SK-N-MC (cell line): ENCODE data around the gene LONP2.

Experiments used
- EZH2 ChIP-seq: fragments of 200-600 bp; sonication (generic); IDR thresholded peaks from one replicate; pipeline ENCODE4 v1.6.1; 2017; ENCODE audit warnings: antibody characterized with exemption
- FOXP2 ChIP-seq: optimal IDR thresholded peaks from 2 replicates; pipeline ENCODE3; 2011; ENCODE audit warnings: mild to moderate bottlenecking, moderate library complexity; ENCODE audit not compliant: insufficient read depth; ENCODE audit errors: extremely low read length, control extremely low read depth
- POLR2AphosphoS5 ChIP-seq: IDR thresholded peaks from 2 replicates; pipeline ENCODE4 v1.6.1; 2012; ENCODE audit warnings: mild to moderate bottlenecking, low read depth, low read length, borderline replicate concordance

DNA sequence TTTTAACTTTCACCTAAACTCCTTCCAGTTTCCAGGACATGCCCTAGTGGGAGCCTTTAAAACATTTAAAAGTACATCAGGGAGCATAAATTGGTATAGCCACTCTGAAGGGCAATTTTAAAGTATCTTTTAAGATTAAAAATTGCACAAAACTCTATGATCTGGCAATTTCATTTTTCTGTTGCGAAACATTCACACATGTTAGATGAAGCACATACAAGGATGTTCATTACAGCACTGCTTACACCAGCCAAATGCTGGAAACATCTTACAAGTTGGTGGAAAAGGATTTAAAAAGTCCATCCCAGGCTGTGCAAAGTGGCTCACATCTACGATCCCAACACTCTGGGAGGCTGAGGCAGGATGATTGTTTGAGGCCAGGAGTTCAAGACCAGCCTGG is 26.4 kb upstream of the LONP2 start:
- no peak for TF ChIP-seq POLR2AphosphoS5
- no peak for TF ChIP-seq EZH2
- TF ChIP-seq FOXP2: no peak
